Measurements from ENCODE around the gene PGGT1B.

GRCh38 chr5:115214541-115214940, 48.1 kb downstream of the PGGT1B start:
- TF ChIP-seq, protein P1, sequence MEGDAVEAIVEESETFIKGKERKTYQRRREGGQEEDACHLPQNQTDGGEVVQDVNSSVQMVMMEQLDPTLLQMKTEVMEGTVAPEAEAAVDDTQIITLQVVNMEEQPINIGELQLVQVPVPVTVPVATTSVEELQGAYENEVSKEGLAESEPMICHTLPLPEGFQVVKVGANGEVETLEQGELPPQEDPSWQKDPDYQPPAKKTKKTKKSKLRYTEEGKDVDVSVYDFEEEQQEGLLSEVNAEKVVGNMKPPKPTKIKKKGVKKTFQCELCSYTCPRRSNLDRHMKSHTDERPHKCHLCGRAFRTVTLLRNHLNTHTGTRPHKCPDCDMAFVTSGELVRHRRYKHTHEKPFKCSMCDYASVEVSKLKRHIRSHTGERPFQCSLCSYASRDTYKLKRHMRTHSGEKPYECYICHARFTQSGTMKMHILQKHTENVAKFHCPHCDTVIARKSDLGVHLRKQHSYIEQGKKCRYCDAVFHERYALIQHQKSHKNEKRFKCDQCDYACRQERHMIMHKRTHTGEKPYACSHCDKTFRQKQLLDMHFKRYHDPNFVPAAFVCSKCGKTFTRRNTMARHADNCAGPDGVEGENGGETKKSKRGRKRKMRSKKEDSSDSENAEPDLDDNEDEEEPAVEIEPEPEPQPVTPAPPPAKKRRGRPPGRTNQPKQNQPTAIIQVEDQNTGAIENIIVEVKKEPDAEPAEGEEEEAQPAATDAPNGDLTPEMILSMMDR (conservative IDR thresholded peaks at IDR 0.05; ENCODE audit: low read depth, low read length) = no peak
- TF ChIP-seq EZH2 (IDR thresholded peaks at IDR 0.05; ENCODE audit: low read length, unreplicated experiment) = no peak

All from PC-3 (cell line).